Measurements from ENCODE around the gene PHF13.

The PHF13 gene

GRCh38 chr1:6612641-6613360 lies 730 bp upstream of the PHF13 start:
- TF ChIP-seq, protein P1, sequence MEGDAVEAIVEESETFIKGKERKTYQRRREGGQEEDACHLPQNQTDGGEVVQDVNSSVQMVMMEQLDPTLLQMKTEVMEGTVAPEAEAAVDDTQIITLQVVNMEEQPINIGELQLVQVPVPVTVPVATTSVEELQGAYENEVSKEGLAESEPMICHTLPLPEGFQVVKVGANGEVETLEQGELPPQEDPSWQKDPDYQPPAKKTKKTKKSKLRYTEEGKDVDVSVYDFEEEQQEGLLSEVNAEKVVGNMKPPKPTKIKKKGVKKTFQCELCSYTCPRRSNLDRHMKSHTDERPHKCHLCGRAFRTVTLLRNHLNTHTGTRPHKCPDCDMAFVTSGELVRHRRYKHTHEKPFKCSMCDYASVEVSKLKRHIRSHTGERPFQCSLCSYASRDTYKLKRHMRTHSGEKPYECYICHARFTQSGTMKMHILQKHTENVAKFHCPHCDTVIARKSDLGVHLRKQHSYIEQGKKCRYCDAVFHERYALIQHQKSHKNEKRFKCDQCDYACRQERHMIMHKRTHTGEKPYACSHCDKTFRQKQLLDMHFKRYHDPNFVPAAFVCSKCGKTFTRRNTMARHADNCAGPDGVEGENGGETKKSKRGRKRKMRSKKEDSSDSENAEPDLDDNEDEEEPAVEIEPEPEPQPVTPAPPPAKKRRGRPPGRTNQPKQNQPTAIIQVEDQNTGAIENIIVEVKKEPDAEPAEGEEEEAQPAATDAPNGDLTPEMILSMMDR (IDR thresholded peaks at IDR 0.05; ENCODE audit: borderline replicate concordance, control extremely low read depth, extremely low read depth, insufficient read depth, missing control alignments): no peak
- in situ Hi-C loops (cut with MboI; ENCODE audit: low sequenced_read_pairs, unreplicated experiment): no loop called here
- peak; percentile 84 for DNase-seq (ENCODE audit: low spot score)

GRCh38 chr1:6614019-6614928 lies 743 bp downstream of the PHF13 start:
- peak; percentile 88 for DNase-seq (ENCODE audit: low spot score)
- in situ Hi-C loops (cut with MboI; ENCODE audit: low sequenced_read_pairs, unreplicated experiment): no loop called here
- TF ChIP-seq, protein P1 (IDR thresholded peaks at IDR 0.05; ENCODE audit: borderline replicate concordance, control extremely low read depth, extremely low read depth, insufficient read depth, missing control alignments): no peak

DNA sequence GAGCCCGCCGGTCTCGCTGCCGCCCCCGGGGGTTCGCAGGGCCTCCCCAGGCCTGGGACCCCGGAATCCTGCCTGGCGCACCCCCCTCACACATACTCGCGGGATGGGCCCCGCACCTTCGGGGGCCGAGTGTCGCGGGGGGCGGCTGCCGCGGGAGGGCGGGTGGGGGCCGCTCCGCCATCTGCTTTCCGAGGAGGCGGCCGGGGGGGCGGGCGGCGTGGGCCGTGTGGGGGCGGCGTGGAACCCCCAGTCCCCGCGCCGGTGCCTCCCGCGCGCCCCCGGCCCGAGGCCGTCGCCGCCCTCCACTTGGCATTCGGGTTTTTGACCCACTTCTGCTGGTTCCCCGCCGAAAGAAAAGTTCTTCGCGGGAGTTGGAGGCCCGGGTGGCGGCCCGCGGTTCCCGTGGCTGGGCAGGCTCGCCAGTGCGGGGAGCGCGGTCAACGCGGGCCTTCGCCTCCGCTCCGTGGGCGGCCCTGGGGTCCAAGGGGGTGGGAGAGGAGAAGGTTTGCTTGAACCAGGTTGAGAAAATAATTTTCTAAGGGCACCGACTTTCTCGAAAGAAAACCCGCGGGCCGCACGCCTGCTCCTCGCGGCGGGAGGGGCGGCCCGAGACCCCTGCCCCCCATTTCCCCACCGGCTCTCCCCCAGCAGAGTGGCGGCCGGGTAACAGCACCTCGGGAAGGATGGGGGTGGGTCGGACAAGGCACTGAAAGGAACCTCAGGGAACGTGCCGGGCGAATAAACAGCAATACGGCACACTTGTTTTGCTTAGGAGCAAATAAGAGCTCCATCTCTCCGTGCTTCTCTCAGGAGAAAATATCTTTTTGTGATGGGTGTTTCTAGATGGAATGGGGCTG lies 1.6 kb downstream of the PHF13 start:
- DNase-seq (ENCODE audit: low spot score): no peak
- in situ Hi-C loops (cut with MboI; ENCODE audit: low sequenced_read_pairs, unreplicated experiment): no loop called here
- TF ChIP-seq, protein P1 (IDR thresholded peaks at IDR 0.05; ENCODE audit: borderline replicate concordance, control extremely low read depth, extremely low read depth, insufficient read depth, missing control alignments): no peak

DNA sequence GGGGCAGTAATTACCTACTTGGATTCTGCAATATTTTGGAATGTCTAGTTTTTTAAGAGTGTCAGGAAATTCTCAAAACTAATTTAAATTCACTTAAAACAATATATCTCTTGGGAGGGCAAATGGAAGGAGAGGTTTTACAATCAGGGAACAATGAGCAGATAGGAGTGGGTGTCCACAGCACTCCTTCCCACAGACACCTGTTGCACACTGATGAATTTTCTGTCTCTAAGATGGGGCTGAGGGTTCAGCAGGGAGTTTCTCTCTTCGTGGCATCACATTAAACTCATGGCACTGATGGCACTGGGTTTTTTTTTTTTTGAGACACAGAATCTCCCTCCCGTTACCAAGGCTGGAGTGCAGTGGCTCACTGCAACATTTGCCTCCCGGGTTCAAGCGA lies 5.5 kb downstream of the PHF13 start:
- in situ Hi-C loops (cut with MboI; ENCODE audit: low sequenced_read_pairs, unreplicated experiment): no loop called here
- TF ChIP-seq, protein P1 (IDR thresholded peaks at IDR 0.05; ENCODE audit: borderline replicate concordance, control extremely low read depth, extremely low read depth, insufficient read depth, missing control alignments): no peak
- DNase-seq (ENCODE audit: low spot score): no peak

DNA sequence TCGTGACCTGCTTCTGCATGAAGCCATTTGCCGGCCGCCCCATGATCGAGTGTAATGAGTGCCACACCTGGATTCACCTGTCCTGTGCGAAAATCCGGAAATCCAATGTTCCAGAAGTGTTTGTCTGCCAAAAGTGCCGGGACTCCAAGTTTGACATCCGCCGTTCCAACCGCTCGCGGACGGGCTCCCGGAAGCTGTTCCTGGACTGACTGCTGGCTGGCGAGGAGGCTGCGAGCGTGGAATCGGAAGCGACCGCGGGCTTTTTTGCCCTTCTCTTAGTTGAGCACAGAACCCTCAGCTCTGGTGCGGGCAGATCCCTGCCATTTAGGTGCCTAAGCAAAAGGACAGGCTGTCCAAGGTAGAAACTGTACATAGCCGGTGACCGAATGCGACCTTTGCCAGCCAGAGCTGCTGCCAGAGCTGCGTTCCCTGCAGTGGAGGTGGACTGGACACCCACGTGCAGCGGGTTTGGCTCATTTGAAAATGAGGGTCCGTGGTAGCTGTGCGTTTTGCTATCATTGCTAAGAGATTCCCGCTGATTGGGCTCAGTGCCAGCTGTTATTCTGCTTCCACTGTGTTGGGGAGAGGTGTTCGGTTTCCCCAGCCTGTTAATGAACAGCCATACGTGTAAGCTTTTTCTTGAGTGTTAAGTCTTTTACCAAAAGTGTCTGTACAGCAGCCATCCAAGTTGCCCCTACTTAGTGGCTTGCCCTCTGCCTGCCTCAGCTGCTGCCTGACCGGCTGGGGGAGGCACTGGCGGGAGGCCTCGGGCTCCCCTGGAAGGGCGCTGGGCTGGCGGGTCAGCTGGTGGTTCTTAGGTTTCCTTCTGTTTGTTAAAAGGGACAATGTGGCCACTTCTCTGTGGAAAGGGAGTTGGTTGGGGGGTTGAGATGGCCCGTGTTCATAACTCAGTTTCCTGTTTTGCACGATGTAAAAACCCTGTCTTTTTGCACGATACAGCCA lies 8.2 kb downstream of the PHF13 start:
- no peak for DNase-seq (ENCODE audit: low spot score)
- in situ Hi-C loops (cut with MboI; ENCODE audit: low sequenced_read_pairs, unreplicated experiment): no loop called here
- TF ChIP-seq, protein P1 (IDR thresholded peaks at IDR 0.05; ENCODE audit: borderline replicate concordance, control extremely low read depth, extremely low read depth, insufficient read depth, missing control alignments): no peak
